PC-3 (cell line): ENCODE results near the gene ZNF622. TPM values are rescaled to one million over a fixed set of nuclear protein-coding genes. Genes with fewer than 3 reads are reported as not detected.

Experiments used
- ATAC-seq: fragments of 200-7000 bp; cut with Tn5 transposase; 2 replicates; pipeline ENCODE4 v1.9.1; 2020; ENCODE audit warnings: mild to moderate bottlenecking, moderate library complexity
- BruUV-seq: library from RNA; stranded (reverse); fragments of 400-500 nt; replicated peaks from 2 replicates; lab custom pipeline; 2021; lab: Mats Ljungman, UMichigan
- CTCF ChIA-PET: fragments of 300-600 bp; sonication (Branson Sonifier 250); formaldehyde crosslinking; loops from one replicate; lab custom pipeline; 2022; ENCODE audit warnings: antibody characterized with exemption; lab: Charles Lee
- POLR2A ChIA-PET: fragments of 300-600 bp; sonication (Branson Sonifier 250); formaldehyde crosslinking; loops from one replicate; lab custom pipeline; 2022; ENCODE audit warnings: antibody characterized with exemption; ENCODE audit not compliant: unreplicated experiment; lab: Charles Lee
- DNase-seq: peaks from one replicate; pipeline ENCODE4 v3.0.0-alpha.2; 2015
- H2AFZ ChIP-seq: fragments of 300-600 bp; sonication (generic); 2 replicates; pipeline ENCODE4 v1.6.0; 2016; ENCODE audit warnings: antibody characterized with exemption, low read length
- H3F3A ChIP-seq: fragments of 300-600 bp; sonication (generic); one replicate; pipeline ENCODE4 v1.6.0; 2017; ENCODE audit warnings: antibody characterized with exemption, low read length, control low read depth, mild to moderate bottlenecking; ENCODE audit not compliant: unreplicated experiment
- H3K27ac ChIP-seq: fragments of 300-600 bp; sonication (generic); 2 replicates; pipeline ENCODE4 v1.5.1; 2016; ENCODE audit warnings: mild to moderate bottlenecking, low read length
- H3K27me3 ChIP-seq: fragments of 300-600 bp; sonication (generic); 2 replicates; pipeline ENCODE4 v1.6.1; 2016; ENCODE audit warnings: low read length, mixed read lengths
- H3K36me3 ChIP-seq: fragments of 300-600 bp; sonication (generic); 2 replicates; pipeline ENCODE4 v1.6.1; 2016; ENCODE audit warnings: low read depth, mixed run types, low read length, mixed read lengths
- H3K4me1 ChIP-seq: fragments of 300-600 bp; sonication (generic); 2 replicates; pipeline ENCODE4 v1.5.1; 2016; ENCODE audit warnings: low read length; ENCODE audit not compliant: insufficient read depth
- H3K4me2 ChIP-seq: fragments of 300-600 bp; sonication (generic); 2 replicates; pipeline ENCODE4 v1.6.0; 2016; ENCODE audit warnings: low read length
- H3K4me3 ChIP-seq: fragments of 300-600 bp; sonication (generic); 2 replicates; pipeline ENCODE4 v1.5.1; 2016; ENCODE audit warnings: mild to moderate bottlenecking, low read length, mixed read lengths
- H3K79me2 ChIP-seq: fragments of 300-600 bp; sonication (generic); 2 replicates; pipeline ENCODE4 v1.6.1; 2017; ENCODE audit warnings: low read length, mixed read lengths
- H3K9ac ChIP-seq: fragments of 300-600 bp; sonication (generic); 2 replicates; pipeline ENCODE4 v1.6.0; 2016; ENCODE audit warnings: mild to moderate bottlenecking, low read length
- H3K9me2 ChIP-seq: fragments of 300-600 bp; sonication (generic); replicated peaks from 2 replicates; pipeline ENCODE4 v1.6.1; 2016; ENCODE audit warnings: mixed run types, low read length, mixed read lengths
- H3K9me3 ChIP-seq: fragments of 300-600 bp; sonication (generic); 2 replicates; pipeline ENCODE4 v1.6.1; 2016; ENCODE audit warnings: low read length, mixed read lengths
- H4K20me1 ChIP-seq: fragments of 300-600 bp; sonication (generic); 2 replicates; pipeline ENCODE4 v1.6.1; 2016; ENCODE audit warnings: low read length, mixed read lengths
- EZH2 ChIP-seq: fragments of 300-600 bp; sonication (generic); IDR thresholded peaks from one replicate; pipeline ENCODE4 v1.6.1; 2017; ENCODE audit warnings: antibody characterized with exemption, mild to moderate bottlenecking, low read length; ENCODE audit not compliant: unreplicated experiment
- EZH2phosphoT487 ChIP-seq: fragments of 300-600 bp; sonication (generic); IDR thresholded peaks from 2 replicates; pipeline ENCODE4 v1.6.1; 2018; ENCODE audit warnings: mild to moderate bottlenecking, antibody characterized with exemption, low read length, borderline replicate concordance
- intact Hi-C: fragments of 100-400 bp; cut with micrococcal nuclease; formaldehyde crosslinking; loops from 2 replicates; pipeline ENCODE4 v1.9.0; 2023
- total RNA-seq: library from RNA; depleted of rRNA; stranded (reverse); fragments of >200 nt; gene quantifications from 2 replicates; pipeline ENCODE4 v1.2.3, GENCODE V29; 2014
- TF ChIP-seq, protein P1 (sequence below): fragments of 300-600 bp; sonication (generic); conservative IDR thresholded peaks from 2 replicates; pipeline ENCODE4 v1.5.1; 2017; ENCODE audit warnings: antibody characterized with exemption, low read depth, mild to moderate bottlenecking, low read length

Gene ZNF622
- total RNA-seq, 1 experiment from 2014 or later = 76.9 TPM

DNA sequence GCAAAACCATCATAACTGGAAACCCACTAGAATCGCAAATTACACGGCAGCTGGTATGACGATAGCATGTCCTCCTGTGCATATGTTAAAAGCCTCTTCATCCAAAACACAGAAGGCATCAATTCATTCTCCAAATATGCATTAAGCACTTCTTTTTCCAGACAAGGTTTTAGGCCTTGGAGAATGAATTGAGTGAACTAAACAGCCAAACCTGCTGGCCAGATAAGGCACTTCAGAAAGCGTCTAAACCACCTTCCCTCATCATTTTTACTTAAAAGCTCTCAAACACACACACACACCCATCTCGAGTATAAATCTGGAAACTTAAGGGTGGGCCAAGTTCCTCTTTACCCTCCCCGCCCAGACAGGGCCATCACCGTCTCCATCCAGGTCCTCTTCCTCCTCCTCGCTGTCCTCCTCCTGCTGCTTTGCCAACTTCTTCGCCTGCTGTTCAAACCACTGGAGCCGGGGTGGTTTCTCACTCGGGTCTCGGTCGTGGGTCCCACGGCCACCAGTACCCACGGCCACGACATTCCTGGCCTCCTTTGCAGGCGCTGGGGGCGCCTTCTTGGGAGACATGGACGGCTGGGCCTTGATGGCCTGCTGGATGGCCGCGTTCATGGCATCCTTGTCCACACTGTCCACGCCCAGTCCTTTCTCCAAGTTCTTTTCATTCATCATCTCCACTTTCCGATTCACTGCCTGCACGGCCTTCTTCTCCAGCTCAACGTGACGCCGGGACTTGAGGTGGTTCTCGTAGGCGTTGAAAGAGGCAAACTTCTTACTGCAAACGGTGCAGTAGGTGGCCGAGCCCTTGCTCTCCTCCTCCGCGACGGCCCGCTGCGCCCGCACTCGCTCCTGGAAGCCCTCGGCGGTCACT is 696 bp downstream of the ZNF622 start:
- Histone ChIP-seq H3K4me3 (peak overlapping the region; percentile 80), H3K4me1 (peaks cover 50% of the 10 kb centered on the region)
- CTCF ChIA-PET = no interaction called here

DNA sequence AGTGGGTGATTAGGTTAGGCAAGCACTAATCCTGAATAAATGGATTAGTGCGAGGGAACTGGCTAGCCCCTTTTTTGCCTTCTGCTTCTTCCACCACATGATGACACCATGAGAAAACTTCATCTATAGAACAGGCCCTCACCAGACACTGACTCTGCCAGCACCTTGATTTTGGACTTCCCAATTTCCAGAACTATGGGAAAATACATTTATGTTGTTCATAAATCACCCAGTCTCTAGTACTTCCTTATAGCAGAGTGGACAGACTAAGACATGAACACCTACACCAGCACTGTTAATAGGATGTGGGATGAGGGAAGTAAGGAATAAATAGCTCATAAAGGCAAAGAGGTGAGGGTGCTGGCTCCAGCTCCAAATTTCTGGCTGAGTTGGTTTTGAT is 1.4 kb downstream of the ZNF622 start:
- intact Hi-C loops = no loop called here
- Histone ChIP-seq H3K27ac (no peak overlapping the region), H3K9ac (peak overlapping the region; percentile 83), H4K20me1 (peaks cover 39% of the 10 kb centered on the region), H3K9me3 (no peaks in the 10 kb centered on the region), H3K9me2 (no peaks in the 10 kb centered on the region), H3F3A (no peaks in the 10 kb centered on the region), H3K4me1 (peaks cover 50% of the 10 kb centered on the region), H2AFZ (no peak overlapping the region), H3K4me2 (peak overlapping the region; percentile 88), H3K79me2 (peaks cover 96% of the 10 kb centered on the region), H3K36me3 (peaks cover 44% of the 10 kb centered on the region), H3K4me3 (peak overlapping the region; percentile 80), H3K27me3 (no peaks in the 10 kb centered on the region)
- ChIA-PET POLR2A (interaction anchor here (0.6 kb wide), 1 partner anchor 548 kb away, joined by 3 read pairs; no protein-coding TSS in a partner anchor), CTCF (no interaction called here)
- no TSS peak for BruUV-seq
- DNase-seq = no peak
- ATAC-seq = no peak
- no peak for TF ChIP-seq EZH2phosphoT487

More for the DNA sequence above, 696 bp downstream of the ZNF622 start:
- peaks cover 39% of the 10 kb centered on the region for H4K20me1 ChIP-seq
- H3K9me2 ChIP-seq = no peaks in the 10 kb centered on the region
- no peak for DNase-seq
- H2AFZ ChIP-seq = peak overlapping the region; percentile 83
- TSS peak; percentile 81 for BruUV-seq
- H3K9ac ChIP-seq = peak overlapping the region; percentile 83
- TF ChIP-seq EZH2 (no peak), EZH2phosphoT487 (no peak)
- TF ChIP-seq, protein P1, sequence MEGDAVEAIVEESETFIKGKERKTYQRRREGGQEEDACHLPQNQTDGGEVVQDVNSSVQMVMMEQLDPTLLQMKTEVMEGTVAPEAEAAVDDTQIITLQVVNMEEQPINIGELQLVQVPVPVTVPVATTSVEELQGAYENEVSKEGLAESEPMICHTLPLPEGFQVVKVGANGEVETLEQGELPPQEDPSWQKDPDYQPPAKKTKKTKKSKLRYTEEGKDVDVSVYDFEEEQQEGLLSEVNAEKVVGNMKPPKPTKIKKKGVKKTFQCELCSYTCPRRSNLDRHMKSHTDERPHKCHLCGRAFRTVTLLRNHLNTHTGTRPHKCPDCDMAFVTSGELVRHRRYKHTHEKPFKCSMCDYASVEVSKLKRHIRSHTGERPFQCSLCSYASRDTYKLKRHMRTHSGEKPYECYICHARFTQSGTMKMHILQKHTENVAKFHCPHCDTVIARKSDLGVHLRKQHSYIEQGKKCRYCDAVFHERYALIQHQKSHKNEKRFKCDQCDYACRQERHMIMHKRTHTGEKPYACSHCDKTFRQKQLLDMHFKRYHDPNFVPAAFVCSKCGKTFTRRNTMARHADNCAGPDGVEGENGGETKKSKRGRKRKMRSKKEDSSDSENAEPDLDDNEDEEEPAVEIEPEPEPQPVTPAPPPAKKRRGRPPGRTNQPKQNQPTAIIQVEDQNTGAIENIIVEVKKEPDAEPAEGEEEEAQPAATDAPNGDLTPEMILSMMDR = peak; percentile 33
- ATAC-seq = peak; percentile 3; the same call in 1 of the 2 replicates
- H3K27ac ChIP-seq = no peak overlapping the region
- H3K9me3 ChIP-seq = no peaks in the 10 kb centered on the region
- peaks cover 96% of the 10 kb centered on the region for H3K79me2 ChIP-seq
- H3K4me2 ChIP-seq = peak overlapping the region; percentile 88
- no peaks in the 10 kb centered on the region for H3F3A ChIP-seq
- intact Hi-C loops = no loop called here
- H3K27me3 ChIP-seq = no peaks in the 10 kb centered on the region
- H3K36me3 ChIP-seq = peaks cover 37% of the 10 kb centered on the region
- POLR2A ChIA-PET = interaction anchor here (0.6 kb wide), 1 partner anchor 547 kb away, joined by 3 read pairs; no protein-coding TSS in a partner anchor

DNA sequence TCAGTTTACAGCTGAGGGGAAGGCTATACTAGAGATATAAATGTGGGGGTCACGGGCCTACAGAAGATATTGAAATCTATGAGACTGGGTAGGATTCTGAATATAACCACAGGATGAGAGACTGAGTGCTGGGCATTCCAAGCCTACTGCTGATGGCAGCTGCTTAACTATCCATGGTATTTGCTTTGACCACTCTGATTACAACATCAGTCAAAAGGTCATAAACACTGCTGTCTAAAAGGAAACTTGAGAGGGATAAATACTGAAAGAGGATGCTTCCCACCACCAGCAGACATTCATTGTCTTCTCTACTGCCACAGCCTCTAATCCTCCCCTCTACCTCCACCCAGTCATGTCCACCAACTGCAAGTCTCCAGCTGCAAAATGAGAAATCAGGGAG is 3.8 kb downstream of the ZNF622 start:
- Histone ChIP-seq H3K9me3 (no peaks in the 10 kb centered on the region), H3K4me1 (peaks cover 33% of the 10 kb centered on the region), H3F3A (no peaks in the 10 kb centered on the region), H3K36me3 (peaks cover 68% of the 10 kb centered on the region), H4K20me1 (peaks cover 44% of the 10 kb centered on the region), H3K27me3 (no peaks in the 10 kb centered on the region), H3K9ac (no peak overlapping the region), H3K79me2 (peaks cover 76% of the 10 kb centered on the region), H3K4me2 (no peak overlapping the region; the same call in 1 of the 2 replicates), H3K4me3 (no peak overlapping the region), H2AFZ (no peak overlapping the region), H3K27ac (no peak overlapping the region), H3K9me2 (no peaks in the 10 kb centered on the region)
- TF ChIP-seq EZH2phosphoT487 (no peak), EZH2 (no peak)
- TF ChIP-seq, protein P1 = no peak
- DNase-seq (peak; percentile 34), ATAC-seq (no peak)
- CTCF ChIA-PET = no interaction called here
- BruUV-seq = no TSS peak
- intact Hi-C loops = no loop called here
- POLR2A ChIA-PET = no interaction called here
